GM11168 (cell line): Measurements from ENCODE around the gene SCARB2.

Experiments used
- in situ Hi-C: fragments of 300-500 bp; cut with MboI; formaldehyde crosslinking; loops from one replicate; pipeline ENCODE4 v1.12.0; 2022; ENCODE audit warnings: low sequenced_read_pairs; ENCODE audit not compliant: unreplicated experiment

Gene SCARB2

GRCh38 chr4:76232681-76233080, 19.1 kb upstream of the SCARB2 start:
- in situ Hi-C loops: no loop called here

GRCh38 chr4:76226418-76226817, 12.8 kb upstream of the SCARB2 start:
- in situ Hi-C loops: no loop called here

DNA sequence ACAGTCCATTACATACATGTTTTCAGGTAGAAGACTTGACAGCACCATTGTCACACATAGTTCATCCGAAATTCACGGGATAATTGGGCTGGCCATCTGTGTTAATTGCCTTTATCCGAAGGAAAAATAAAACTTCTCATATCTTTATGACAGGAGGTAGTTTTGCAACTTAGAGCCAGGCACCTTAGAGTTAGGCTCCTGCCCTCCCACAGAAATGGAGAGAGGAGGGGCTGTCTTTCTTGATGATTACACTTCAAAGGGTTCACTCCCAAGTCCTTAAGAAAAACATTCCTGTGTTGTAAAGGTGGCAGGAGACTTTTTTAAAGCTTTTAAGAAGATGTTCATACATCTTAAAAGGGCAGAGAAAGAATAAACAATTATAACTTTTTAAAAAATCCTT, 10.5 kb upstream of the SCARB2 start:
- in situ Hi-C loops: no loop called here

DNA sequence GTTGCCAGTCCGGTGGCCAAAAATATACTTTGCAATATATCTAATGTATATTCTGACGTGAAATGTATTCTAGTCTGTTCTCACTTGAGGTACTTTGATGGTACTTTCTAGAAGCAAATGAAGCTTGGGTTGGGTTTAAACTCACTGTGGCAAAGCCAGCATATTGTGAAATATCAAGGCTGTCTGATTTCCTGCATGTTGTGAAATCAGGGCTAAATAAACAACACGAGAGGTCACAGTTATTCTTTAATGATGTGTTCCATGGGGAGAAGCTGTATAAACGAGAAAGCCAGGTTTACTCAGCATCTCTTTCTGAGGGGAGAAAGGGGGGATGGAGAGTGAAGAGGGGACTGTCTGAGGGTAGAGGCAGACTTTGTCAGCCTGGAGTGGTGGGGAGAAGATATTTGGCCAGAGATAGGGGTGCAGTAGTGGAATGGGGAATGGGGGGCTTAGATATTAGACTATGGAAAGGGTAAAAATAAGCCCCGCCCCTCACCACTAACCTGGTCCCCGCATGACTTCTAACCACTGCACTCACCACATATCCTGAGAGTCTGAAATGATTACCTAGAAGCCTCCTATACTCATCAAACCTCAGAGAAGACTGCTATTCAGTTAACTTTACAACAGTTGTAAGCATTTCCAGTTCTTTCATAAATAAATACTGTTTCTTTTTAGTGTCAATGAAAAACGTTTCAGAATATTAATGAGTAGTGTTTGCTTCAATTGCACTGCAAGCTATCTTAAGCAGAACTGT, 5.9 kb upstream of the SCARB2 start:
- in situ Hi-C loops: no loop called here

DNA sequence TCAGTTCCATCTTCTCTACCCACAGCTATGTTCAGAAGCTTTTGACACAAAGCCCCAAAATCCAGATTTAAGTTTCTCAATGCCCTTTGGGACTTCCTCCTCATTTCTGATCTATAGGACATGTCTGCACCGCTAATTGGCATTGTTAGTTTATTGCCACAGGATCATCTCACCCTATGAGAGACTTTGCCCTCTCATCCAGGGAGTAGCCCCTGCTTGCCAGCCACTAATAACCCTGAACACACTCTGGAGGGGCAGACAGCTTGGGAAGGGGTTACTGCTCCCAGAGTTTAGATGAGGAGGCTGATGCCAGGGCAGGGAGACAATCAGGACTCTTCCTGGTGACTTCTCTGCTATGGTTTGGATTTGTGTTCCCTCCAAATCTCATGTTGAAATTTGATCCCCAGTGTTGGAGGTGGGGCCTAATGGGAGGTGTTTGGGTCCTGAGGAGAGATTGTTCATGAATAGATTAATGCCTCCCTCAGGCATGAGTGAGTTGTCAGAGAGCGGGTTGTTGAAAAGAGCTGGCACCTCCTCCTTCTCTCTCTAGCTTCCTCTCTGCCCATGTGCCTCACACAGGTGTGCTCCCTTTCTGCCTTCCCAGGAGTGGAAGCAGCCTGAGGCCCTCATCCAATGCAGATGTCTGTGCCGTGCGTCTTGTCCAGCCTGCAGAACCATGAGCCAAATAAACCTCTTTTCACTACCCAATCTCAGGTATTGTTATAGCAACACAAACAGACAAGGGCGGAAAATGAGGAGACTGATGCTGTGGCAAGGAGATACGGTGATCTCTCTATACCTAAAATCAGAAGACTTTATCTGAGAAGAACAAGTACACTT, 3.6 kb upstream of the SCARB2 start:
- in situ Hi-C loops: no loop called here

DNA sequence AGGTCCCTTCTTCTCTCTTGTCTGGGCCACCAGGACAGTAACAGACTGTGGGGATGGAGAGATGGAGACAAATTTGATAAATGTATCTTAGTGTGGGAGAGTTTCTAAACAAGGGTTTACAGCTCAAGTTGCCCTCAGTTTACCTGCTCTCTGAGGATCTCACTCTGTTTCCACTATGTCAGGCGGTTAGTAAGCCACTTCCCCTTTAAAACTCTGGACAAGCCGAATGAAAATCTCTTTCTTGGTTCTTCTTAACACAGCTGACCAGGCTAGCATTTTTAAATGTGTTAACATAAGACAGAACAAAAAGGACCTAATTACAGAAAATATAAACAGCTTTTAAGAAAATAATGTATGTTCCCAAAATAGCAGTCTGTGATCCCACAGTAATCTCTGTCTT, 2.9 kb upstream of the SCARB2 start:
- in situ Hi-C loops: no loop called here

- in situ Hi-C loops: no loop called here
Observed at GRCh38 chr4:76215077-76215476, 1.5 kb upstream of the SCARB2 start.

GRCh38 chr4:76214177-76214675, 602 bp upstream of the SCARB2 start:
- in situ Hi-C loops: no loop called here

- in situ Hi-C loops: no loop called here
Observed at GRCh38 chr4:76212851-76213414, 691 bp downstream of the SCARB2 start.

DNA sequence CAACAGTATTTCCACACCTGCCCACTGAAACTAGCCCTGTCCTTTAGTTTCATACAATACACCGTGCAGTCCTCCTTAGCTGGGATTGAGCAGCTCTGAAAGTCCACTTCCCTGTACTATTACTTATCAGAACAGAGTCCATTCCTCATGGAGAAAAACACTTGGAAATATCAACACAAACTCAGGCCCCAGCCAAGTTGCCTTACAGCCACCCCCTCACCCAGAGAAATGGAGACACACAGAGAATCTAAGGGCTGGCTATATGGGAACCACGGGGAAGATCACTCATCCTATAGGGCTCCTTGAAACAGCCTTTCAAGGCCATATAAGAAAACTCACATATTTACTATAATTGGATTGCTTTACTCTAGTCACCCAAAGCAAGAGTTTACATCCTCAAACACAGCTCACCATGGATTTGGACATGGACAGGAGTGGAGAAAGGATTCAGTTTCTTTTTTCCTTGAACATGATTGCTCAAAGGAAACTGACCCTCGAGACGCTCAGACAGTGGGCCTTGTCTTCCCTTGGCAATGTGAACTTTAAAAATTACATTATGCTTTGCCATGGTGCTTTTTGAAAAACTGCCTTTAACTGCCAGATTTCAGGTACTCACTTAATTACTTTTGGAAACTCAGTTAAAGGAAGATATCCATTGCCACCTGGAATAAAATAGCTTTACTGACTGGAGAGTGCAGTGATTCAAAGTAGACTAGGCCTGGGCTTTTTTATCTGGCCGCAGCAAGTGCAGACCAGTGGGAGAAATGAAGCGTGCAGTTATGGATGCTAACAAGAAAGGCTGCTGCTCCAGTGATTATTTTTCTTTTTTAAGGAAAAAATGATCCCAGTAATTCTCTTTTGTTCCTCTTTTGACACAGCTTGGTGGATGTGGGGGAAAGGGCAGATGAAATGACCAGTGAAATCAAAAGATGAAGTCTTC, 1.6 kb downstream of the SCARB2 start:
- in situ Hi-C loops: no loop called here

- in situ Hi-C loops: no loop called here
Observed at GRCh38 chr4:76210452-76210851, 3.2 kb downstream of the SCARB2 start.

DNA sequence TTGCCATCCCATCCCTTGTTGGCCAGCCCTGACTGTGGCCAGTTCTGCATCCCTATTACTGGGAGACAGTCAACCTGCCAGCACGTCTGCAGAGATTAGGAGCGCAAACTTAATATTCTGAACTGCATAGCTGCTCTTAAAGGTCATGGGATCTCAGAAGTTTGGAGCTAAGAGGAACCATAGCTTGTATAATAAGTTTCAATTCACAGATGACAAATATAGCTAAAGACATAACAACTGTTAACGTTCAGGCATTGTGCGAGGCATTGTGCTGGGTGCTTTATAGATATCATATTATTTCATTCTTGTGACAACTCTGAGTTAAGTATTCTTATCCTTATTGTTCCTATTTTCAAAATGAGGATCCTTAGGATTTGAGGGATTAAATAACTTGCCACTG, 3.7 kb downstream of the SCARB2 start:
- in situ Hi-C loops: no loop called here

GRCh38 chr4:76208005-76208765, 5.4 kb downstream of the SCARB2 start:
- in situ Hi-C loops: no loop called here

DNA sequence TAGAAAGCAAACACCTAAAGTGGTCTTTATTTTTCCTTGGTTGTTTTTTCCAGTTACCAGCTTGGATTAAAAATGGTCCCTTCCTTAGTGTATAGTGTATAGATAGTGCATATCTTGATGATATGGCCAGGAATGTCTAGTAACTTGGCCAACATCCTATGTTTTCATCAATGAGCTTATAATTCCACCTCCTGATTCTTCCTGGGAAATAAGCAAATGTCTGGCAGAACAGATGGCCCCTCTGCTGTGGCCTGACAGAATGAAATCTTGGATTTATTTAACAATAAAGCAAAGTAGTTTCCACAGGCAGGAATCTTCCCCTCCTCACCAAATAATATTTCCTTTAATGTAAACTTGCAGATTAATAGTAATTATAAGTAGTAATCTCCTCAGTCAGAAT, 6.1 kb downstream of the SCARB2 start:
- in situ Hi-C loops: no loop called here

DNA sequence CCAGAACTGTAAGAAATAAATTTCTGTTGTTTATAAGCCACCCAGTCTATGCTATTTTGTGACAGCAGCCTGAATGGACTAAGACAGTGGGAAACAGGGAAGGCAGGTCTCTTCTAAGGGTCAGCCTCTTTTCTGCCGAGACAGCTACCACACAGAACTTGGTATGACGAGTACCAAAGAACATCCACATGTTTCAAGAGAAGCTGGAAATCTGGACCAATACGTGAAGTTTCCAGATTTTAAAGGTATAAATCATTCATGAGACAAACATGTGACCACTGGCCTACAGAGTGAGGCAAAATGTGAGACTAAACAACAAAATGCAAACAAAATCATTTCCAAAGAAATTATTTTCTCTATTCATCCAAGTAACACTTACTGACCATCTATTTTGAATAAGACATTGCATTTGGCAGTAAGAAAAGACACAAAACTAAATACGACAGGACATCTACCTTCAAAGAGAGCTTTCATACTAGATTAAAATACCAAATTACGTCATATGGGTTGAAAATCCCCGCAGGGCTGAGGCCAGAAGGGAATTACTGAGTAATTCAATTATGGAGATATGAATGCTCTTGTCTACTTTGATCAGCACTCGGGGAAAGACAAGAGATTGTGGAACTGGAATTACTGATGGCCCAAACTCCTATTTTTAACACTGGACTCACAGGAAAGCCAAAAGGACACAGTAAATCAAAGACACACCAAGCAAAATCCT, 7.2 kb downstream of the SCARB2 start:
- in situ Hi-C loops: no loop called here

DNA sequence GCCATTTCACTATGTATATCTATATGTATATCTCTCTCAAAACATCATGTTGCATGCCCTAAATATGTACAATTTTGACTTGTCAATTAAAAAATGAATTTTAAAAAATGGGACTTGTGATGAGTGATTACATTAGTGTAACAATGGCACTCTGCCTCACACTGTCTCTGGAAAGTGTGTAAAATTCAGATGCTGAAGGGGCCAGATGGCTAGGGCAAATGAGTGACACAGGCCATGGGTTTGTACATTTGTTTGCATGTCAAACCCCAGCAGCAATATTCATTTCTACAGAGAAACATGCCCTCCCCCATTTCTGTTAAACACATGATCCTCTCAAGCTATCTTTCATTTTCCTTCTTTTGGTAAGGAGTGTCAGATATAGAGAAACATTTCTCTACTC, 8.1 kb downstream of the SCARB2 start:
- in situ Hi-C loops: no loop called here

GRCh38 chr4:76204936-76205335, 8.7 kb downstream of the SCARB2 start:
- in situ Hi-C loops: no loop called here

DNA sequence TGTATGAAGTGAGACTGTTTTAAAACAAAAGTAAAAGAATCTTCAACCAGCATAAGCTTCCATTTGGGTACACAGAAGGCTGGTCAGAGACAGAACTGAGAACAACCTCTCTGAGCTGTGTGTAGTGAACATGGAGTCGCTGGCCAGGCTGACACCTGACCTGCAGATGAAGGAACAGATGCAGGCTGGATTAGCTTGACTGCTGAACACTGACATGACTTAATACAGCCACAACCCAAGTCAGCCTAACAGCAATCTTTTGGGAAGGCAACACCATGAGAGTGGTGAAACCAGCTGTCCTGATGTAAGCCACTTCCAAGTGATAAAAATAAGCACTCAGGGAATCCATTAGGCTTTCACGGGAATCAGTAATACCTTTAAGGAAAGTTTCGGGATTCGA, 10.1 kb downstream of the SCARB2 start:
- in situ Hi-C loops: no loop called here

DNA sequence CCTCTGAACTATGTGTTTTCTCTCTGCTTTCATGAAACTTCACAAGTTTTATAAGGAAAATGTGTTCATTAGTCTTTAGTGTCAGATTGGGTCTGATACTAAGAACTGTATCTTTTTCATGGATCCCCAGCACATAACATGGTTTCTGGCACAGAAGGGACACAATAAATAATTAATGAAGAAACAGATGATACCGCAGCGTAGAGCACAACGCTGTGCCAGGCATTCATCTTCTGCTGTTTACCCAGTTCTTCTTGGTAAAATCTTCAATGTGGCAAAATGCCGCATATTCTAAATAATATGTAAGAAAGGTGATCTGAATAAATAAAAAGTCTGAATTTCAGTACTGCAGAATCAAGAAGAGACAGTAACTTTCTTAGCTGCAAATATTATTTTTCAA, 12.3 kb downstream of the SCARB2 start:
- in situ Hi-C loops: no loop called here
